Activated CD4-positive, alpha-beta T cell treated with anti-CD3 and anti-CD28 coated beads for 48 hours (primary cell): ENCODE results near the gene KLC1.
"Not testable (repeated sequence)": the region's sequence is repeated elsewhere in the genome, so short reads cannot be mapped to it uniquely, and the experiment has no call there.

Experiments used
- DNase-seq: peaks from one replicate; pipeline ENCODE4 v3.0.0-alpha.2; 2020

KLC1 gene

GRCh38 chr14:103628684-103629502 is at the start of gene KLC1:
Gene KLC1, plus strand, starts transcription at chr14:103629211. Its CDS starts 25,354 bp downstream, at chr14:103654565.
- peak; percentile 90 for DNase-seq

- no peak for DNase-seq
Measured at GRCh38 chr14:103581206-103581605, 47.8 kb upstream of the KLC1 start.

GRCh38 chr14:103581954-103582703 is 46.9 kb upstream of the KLC1 start:
- no peak for DNase-seq

GRCh38 chr14:103584326-103584915 is 44.6 kb upstream of the KLC1 start:
- no peak for DNase-seq

GRCh38 chr14:103593577-103593976 is 35.4 kb upstream of the KLC1 start:
- no peak for DNase-seq

GRCh38 chr14:103594265-103594664 is 34.7 kb upstream of the KLC1 start:
- no peak for DNase-seq

GRCh38 chr14:103597623-103598377 is 31.2 kb upstream of the KLC1 start:
- DNase-seq = peak; percentile 49

- DNase-seq = no peak
Measured at GRCh38 chr14:103600503-103600902, 28.5 kb upstream of the KLC1 start.

- DNase-seq = no peak
Measured at GRCh38 chr14:103604620-103605019, 24.4 kb upstream of the KLC1 start.

GRCh38 chr14:103606963-103607668 is 21.9 kb upstream of the KLC1 start:
- DNase-seq = peak; percentile 63

- no peak for DNase-seq
Measured at GRCh38 chr14:103607822-103608221, 21.2 kb upstream of the KLC1 start.

GRCh38 chr14:103609081-103609480 is 19.9 kb upstream of the KLC1 start:
- not testable (repeated sequence) for DNase-seq

GRCh38 chr14:103611215-103611614 is 17.8 kb upstream of the KLC1 start:
- no peak for DNase-seq

GRCh38 chr14:103613517-103613916 is 15.5 kb upstream of the KLC1 start:
- DNase-seq = no peak

GRCh38 chr14:103616635-103617300 is 12.2 kb upstream of the KLC1 start:
- DNase-seq = no peak

GRCh38 chr14:103619057-103619456 is 10.0 kb upstream of the KLC1 start:
- no peak for DNase-seq

- no peak for DNase-seq
Measured at GRCh38 chr14:103621860-103622259, 7.2 kb upstream of the KLC1 start.

- DNase-seq = no peak
Measured at GRCh38 chr14:103623308-103623707, 5.7 kb upstream of the KLC1 start.

GRCh38 chr14:103623883-103624482 is 5.0 kb upstream of the KLC1 start:
- no peak for DNase-seq

GRCh38 chr14:103624860-103625259 is 4.2 kb upstream of the KLC1 start:
- DNase-seq = peak; percentile 26
